ENCODE results near the gene MTG2. TPM values are rescaled to one million over a fixed set of nuclear protein-coding genes. Genes with fewer than 3 reads are reported as not detected.

The MTG2 gene
- total RNA-seq, 2 donors from 2014 or later, result 8.8 to 16.5 TPM

DNA sequence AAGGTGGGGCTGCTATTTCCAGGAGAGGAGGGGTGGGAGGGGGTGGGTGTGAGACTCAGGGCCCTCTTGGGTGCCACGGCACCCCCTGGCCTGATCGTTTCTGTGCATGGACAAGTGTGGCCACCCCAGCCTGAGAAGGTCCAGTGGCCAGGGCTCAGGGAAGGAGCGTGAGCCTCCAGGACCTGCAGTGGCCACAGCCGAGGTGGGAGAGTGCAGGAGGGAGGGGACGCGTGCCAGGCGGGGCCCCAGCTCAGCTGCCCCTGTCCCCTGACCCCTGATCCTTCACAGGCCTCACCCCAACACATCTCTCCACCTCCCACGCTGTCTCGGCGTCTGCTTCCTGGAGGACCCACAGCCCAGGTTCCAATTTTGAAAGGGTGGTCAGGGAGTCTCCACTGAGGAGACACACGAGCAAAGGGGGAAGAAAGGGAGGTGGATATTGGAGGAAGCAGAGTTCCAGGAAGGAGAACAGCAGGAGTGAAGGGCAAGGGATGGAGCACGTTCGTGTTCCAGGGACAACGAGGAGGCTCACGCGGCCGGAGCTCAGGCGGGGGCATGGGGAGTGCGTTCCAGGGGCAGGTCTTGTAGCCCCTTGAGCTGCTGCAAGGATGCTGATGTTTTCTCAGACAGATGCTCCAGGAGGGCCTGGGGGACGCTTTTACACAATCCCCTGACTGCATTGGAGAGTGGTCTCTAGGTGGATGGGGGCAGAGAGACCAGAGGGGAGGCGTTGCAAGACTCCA lies 41.5 kb downstream of the MTG2 start:
- Histone ChIP-seq H3K27ac (no peak overlapping the region), H3K4me3 (no peak overlapping the region), H3K4me1 (peaks cover 26% of the 10 kb centered on the region), H3K36me3 (replicated peaks in 1 of 2; ENCODE audit: insufficient read depth in 1 of 2, low read depth in 2 of 2) (no peaks in the 10 kb centered on the region), H3K27me3 (peaks cover 0 to 10% of the 10 kb centered on the region in 2 donors), H3K9me3 (no peaks in the 10 kb centered on the region)
- TF ChIP-seq, protein P1, sequence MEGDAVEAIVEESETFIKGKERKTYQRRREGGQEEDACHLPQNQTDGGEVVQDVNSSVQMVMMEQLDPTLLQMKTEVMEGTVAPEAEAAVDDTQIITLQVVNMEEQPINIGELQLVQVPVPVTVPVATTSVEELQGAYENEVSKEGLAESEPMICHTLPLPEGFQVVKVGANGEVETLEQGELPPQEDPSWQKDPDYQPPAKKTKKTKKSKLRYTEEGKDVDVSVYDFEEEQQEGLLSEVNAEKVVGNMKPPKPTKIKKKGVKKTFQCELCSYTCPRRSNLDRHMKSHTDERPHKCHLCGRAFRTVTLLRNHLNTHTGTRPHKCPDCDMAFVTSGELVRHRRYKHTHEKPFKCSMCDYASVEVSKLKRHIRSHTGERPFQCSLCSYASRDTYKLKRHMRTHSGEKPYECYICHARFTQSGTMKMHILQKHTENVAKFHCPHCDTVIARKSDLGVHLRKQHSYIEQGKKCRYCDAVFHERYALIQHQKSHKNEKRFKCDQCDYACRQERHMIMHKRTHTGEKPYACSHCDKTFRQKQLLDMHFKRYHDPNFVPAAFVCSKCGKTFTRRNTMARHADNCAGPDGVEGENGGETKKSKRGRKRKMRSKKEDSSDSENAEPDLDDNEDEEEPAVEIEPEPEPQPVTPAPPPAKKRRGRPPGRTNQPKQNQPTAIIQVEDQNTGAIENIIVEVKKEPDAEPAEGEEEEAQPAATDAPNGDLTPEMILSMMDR (IDR thresholded peaks at IDR 0.05), result no peak
- no peak for TF ChIP-seq POLR2A (IDR thresholded peaks at IDR 0.05)
- intact Hi-C loops (cut with DNase I), result no loop called here
- 66 to 69% methylated on average over 20 to 21 of the region's 21 CpGs for WGBS, 2 donors
- no peak for DNase-seq
- ATAC-seq, result no peak

DNA sequence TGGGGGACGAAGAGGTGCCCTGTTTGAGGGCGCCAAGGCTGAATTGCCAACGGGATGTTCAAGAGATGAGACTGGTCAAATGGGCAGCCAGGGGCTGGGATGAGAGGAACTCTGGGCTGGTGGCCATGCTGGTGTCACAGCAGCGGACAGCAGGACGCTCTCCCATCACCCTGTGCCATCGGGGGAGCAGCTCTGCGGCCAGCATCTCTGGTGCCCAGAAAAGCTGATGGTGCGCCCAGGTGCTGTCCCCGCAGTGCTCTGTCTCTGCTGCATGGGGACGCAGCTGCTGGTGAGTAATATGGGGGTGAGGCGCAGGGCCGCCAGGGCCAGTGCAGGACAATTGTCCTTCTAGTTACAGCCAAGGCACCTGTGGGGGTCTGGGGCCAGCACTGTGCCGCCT lies 42.2 kb downstream of the MTG2 start:
- intact Hi-C loops (cut with DNase I), result no loop called here
- TF ChIP-seq, protein P1 (IDR thresholded peaks at IDR 0.05), result no peak
- TF ChIP-seq POLR2A (IDR thresholded peaks at IDR 0.05), result no peak
- DNase-seq (no peak), ATAC-seq (no peak)
- Histone ChIP-seq H3K27me3 (peaks cover 0 to 6% of the 10 kb centered on the region in 2 donors), H3K9me3 (no peaks in the 10 kb centered on the region), H3K36me3 (replicated peaks in 1 of 2; ENCODE audit: insufficient read depth in 1 of 2, low read depth in 2 of 2) (no peaks in the 10 kb centered on the region), H3K4me3 (no peak overlapping the region), H3K27ac (no peak overlapping the region), H3K4me1 (peaks cover 22% of the 10 kb centered on the region)
- WGBS, 2 donors, result 86 to 88% methylated on average over 13 of the region's 13 CpGs

DNA sequence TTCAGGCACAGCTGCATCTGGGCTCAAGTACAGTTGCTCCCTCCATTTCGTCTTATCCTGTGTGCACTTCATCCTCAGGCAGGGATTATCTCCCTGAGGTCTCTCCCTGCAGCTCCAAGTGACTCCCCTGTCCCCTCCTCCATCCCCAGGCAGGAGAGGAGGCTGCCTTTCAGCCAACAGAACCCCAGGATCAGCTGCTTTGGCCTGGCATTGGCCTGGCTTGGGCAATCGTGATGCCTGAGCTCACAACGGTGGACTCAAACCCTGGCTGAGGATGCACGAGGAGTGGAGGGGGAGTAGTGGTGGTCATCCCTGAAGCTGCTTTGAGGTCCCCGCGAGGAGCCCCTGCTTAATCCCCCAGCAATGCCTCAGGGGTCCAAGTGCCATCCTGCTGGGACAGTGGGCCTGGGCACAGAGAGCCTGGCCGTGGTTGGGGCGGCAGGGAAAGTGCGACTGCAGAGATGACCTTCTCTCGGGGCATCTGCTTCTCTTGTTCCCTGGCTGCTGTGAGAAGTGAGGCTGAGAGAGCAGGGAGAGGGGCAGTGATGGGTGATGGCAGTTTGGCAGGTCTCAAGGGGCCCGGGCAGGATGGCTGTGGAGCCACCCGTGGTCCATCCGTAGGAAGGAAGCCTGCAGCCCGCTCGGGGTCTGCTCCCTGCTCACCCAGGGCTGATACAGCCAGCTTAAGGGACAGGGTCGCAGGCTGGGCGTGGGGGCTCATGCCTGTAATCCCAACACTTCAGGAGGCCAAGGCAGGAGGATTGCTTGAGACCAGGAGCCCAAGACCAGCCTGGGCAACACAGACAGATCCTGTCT lies 43.2 kb downstream of the MTG2 start:
- intact Hi-C loops (cut with DNase I), result no loop called here
- TF ChIP-seq, protein P1 (IDR thresholded peaks at IDR 0.05), result no peak
- no peak for TF ChIP-seq POLR2A (IDR thresholded peaks at IDR 0.05)
- H3K4me1 ChIP-seq, result peaks cover 14% of the 10 kb centered on the region
- no peak overlapping the region for H3K4me3 ChIP-seq
- H3K36me3 ChIP-seq (replicated peaks in 1 of 2; ENCODE audit: insufficient read depth in 1 of 2, low read depth in 2 of 2), result no peaks in the 10 kb centered on the region
- ATAC-seq (no peak), DNase-seq (no peak)
- H3K27me3 ChIP-seq, result no peaks in the 10 kb centered on the region
- WGBS, 2 donors, result 80 to 93% methylated on average over 12 to 17 of the region's 17 CpGs
- no peak overlapping the region for H3K27ac ChIP-seq
- H3K9me3 ChIP-seq, result no peaks in the 10 kb centered on the region

DNA sequence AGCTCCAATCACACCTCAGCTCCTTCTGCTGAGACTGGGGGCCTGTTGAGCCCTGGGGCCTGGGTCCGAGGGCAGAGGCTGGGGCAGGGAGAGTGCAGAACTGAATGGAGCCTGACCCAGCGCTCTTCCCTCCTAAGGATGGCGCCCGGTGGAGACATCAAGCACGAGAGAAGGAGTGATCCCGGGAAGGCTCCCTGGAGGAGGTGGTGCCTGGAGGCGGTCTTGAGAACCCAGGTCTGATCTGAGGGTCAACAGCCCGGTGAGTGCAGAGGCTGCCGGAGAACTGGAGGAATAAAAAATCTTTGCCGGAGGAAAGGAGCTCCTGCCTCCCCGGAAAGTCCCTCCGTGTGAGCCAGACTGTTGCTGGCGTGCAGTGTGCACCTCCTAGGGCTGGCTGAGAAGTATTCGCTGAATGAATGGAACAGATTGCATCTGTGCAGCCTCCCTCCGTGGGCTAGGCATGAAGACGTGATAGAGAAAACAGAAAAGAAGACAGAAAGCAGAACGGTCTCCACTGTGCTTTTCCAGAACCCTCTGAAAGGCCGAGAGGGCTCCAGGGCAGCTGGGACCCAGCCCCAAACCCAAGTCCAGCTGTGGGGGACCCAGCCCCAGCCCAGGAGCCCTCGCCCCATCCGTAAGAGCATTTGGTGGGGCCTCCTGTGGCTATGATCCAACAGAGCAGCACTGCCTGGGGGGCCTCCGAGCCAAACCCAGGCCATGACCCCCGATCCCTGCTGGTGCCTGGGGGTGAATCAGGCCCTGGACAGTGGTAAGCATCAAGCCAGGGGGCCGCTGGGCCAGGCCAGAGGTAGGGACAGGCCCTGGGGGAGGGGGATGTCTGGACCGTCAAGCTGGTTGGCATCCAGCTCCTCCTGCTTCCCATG lies 44.1 kb downstream of the MTG2 start:
- 76 to 88% methylated on average over 18 to 24 of the region's 24 CpGs for WGBS, 2 donors
- no peak for TF ChIP-seq POLR2A (IDR thresholded peaks at IDR 0.05)
- TF ChIP-seq, protein P1 (IDR thresholded peaks at IDR 0.05), result no peak
- no peaks in the 10 kb centered on the region for H3K9me3 ChIP-seq
- intact Hi-C loops (cut with DNase I), result no loop called here
- peaks cover 14% of the 10 kb centered on the region for H3K4me1 ChIP-seq
- H3K4me3 ChIP-seq, result no peak overlapping the region
- no peaks in the 10 kb centered on the region for H3K27me3 ChIP-seq
- no peak for DNase-seq
- ATAC-seq, result no peak
- no peaks in the 10 kb centered on the region for H3K36me3 ChIP-seq (replicated peaks in 1 of 2; ENCODE audit: insufficient read depth in 1 of 2, low read depth in 2 of 2)
- H3K27ac ChIP-seq, result peak overlapping the region; percentile 1 to 63 (median 51)
